DND-41 (cell line): ENCODE results near the gene EFTUD2.
"Not testable (repeated sequence)": the region's sequence is repeated elsewhere in the genome, so short reads cannot be mapped to it uniquely, and the experiment has no call there.

Source experiments
- ATAC-seq: fragments of 200-7000 bp; cut with Tn5 transposase; 3 replicates; pipeline ENCODE4 v1.9.1; 2021; ENCODE audit warnings: low read depth; ENCODE audit not compliant: insufficient read depth
- DNase-seq: peaks from one replicate; pipeline ENCODE4 v3.0.0-alpha.2; 2020
- H2AFZ ChIP-seq: 2 replicates; pipeline ENCODE4 v1.6.0; 2012; ENCODE audit warnings: low read depth, low read length
- H3K27ac ChIP-seq: 2 replicates; pipeline ENCODE4 v1.5.1; 2012; ENCODE audit warnings: low read length, inconsistent platforms
- H3K27me3 ChIP-seq: fragments of 200-600 bp; sonication (generic); 2 replicates; pipeline ENCODE4 v1.6.0; 2012; ENCODE audit warnings: low read length, mild to moderate bottlenecking, inconsistent platforms; ENCODE audit not compliant: insufficient read depth, poor library complexity
- H3K36me3 ChIP-seq: 2 replicates; pipeline ENCODE4 v1.5.1; 2012; ENCODE audit warnings: low read length, inconsistent platforms; ENCODE audit not compliant: insufficient read depth
- H3K4me1 ChIP-seq: 2 replicates; pipeline ENCODE4 v1.5.1; 2012; ENCODE audit warnings: mild to moderate bottlenecking, low read length; ENCODE audit not compliant: insufficient read depth
- H3K4me2 ChIP-seq: 2 replicates; pipeline ENCODE4 v1.6.0; 2012; ENCODE audit warnings: mild to moderate bottlenecking, moderate library complexity, low read length, inconsistent platforms; ENCODE audit not compliant: insufficient read depth
- H3K4me3 ChIP-seq, 2 experiments: fragments of 200-600 bp in 1 of 2; shearing (Covaris generic) in 1 of 2; 2 replicates each; pipeline ENCODE4 v1.5.1; 2012 to 2016; ENCODE audit warnings: inconsistent platforms in 2 of 2, low read length in 2 of 2, mild to moderate bottlenecking in 2 of 2, low read depth in 1 of 2, moderate library complexity in 1 of 2
- H3K79me2 ChIP-seq: 2 replicates; pipeline ENCODE4 v1.6.0; 2012; ENCODE audit warnings: low read length, inconsistent platforms; ENCODE audit not compliant: insufficient read depth
- H3K9ac ChIP-seq: 2 replicates; pipeline ENCODE4 v1.6.0; 2012; ENCODE audit warnings: low read depth, mild to moderate bottlenecking, inconsistent platforms, low read length, moderate library complexity
- H3K9me3 ChIP-seq: 2 replicates; pipeline ENCODE4 v1.5.1; 2012; ENCODE audit warnings: low read length, moderate library complexity, mild to moderate bottlenecking, inconsistent platforms; ENCODE audit not compliant: insufficient read depth, severe bottlenecking
- H4K20me1 ChIP-seq: 2 replicates; pipeline ENCODE4 v1.6.0; 2012; ENCODE audit warnings: low read length; ENCODE audit not compliant: insufficient read depth
- EZH2 ChIP-seq: IDR thresholded peaks from 3 replicates; pipeline ENCODE4 v1.6.1; 2012; ENCODE audit warnings: borderline replicate concordance, low read depth, mild to moderate bottlenecking, moderate library complexity, low read length, inconsistent platforms; ENCODE audit not compliant: severe bottlenecking
- TF ChIP-seq, protein P1 (sequence below): IDR thresholded peaks from 2 replicates; pipeline ENCODE4 v1.5.1; 2012; ENCODE audit warnings: borderline replicate concordance, low read length, moderate library complexity, mild to moderate bottlenecking; ENCODE audit not compliant: poor library complexity, severe bottlenecking; ENCODE audit errors: extremely low read depth

The EFTUD2 gene

DNA sequence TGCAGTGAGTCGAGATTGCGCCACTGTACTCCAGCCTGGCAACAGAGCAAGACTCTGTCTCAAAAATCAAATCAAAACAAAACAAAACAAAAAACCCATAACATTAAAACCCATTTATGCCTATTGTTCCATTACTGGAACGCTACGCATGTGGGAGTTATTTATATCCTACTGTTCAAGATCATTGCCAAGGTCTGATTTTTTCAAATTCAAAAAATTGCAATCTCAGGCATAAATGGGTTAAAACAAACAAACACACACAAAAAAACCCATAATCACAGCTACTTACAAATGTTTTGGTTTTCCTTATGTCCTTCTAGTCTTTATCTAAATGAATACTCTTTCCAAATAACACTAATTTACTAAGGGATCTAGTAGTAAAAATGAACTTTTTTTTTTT, 87.0 kb downstream of the EFTUD2 start:
- peaks cover 24% of the 10 kb centered on the region; the same call in 1 of the 2 replicates for H4K20me1 ChIP-seq
- no peaks in the 10 kb centered on the region for H3K9me3 ChIP-seq
- H3K27me3 ChIP-seq: no peaks in the 10 kb centered on the region
- peaks cover 85% of the 10 kb centered on the region for H3K79me2 ChIP-seq
- no peak overlapping the region for H3K27ac ChIP-seq
- H3K9ac ChIP-seq: no peak overlapping the region
- H2AFZ ChIP-seq: no peak overlapping the region
- no peaks in the 10 kb centered on the region for H3K4me1 ChIP-seq
- H3K36me3 ChIP-seq: 0 out of 2 replicates have a peak, but pooled peaks cover 5% of the 10 kb centered on the region
- TF ChIP-seq, protein P1, sequence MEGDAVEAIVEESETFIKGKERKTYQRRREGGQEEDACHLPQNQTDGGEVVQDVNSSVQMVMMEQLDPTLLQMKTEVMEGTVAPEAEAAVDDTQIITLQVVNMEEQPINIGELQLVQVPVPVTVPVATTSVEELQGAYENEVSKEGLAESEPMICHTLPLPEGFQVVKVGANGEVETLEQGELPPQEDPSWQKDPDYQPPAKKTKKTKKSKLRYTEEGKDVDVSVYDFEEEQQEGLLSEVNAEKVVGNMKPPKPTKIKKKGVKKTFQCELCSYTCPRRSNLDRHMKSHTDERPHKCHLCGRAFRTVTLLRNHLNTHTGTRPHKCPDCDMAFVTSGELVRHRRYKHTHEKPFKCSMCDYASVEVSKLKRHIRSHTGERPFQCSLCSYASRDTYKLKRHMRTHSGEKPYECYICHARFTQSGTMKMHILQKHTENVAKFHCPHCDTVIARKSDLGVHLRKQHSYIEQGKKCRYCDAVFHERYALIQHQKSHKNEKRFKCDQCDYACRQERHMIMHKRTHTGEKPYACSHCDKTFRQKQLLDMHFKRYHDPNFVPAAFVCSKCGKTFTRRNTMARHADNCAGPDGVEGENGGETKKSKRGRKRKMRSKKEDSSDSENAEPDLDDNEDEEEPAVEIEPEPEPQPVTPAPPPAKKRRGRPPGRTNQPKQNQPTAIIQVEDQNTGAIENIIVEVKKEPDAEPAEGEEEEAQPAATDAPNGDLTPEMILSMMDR: no peak
- no peak for TF ChIP-seq EZH2
- ATAC-seq: no peak
- H3K4me3 ChIP-seq: no peak overlapping the region
- no peak for DNase-seq
- no peak overlapping the region for H3K4me2 ChIP-seq

DNA sequence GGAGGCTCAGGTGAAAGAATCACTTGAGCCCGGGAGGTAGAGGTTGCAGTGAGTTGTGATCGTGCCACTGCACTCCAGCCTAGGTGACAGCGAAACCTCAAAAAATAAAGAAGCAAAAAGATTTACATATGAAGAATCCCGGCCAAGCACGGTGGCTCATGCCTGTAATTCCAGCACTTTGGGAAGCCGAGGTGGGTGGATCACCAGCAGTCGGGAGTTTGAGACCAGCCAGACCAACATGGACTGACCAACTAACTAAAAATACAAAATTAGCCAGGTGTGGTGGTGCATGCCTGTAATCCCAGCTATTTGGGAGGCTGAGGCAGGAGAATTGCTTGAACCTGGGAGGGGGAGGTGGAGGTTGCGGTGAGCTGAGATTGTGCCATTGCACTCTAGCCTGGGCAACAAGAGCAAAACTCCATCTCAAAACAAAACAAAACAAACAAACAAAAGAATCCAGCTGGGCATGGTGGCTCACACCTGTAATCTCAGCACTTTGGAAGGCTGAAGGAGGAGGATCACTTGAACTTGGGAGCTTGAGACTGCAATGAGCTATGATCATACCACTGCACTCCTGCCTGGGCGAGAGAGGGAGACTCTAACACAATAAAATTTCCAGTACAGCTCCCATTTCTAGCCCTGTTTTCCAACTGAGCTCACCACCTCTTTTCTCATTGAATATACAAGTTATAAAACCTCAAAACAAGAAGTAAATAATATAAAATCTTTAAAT, 90.4 kb downstream of the EFTUD2 start:
- peaks cover 35% of the 10 kb centered on the region for H3K36me3 ChIP-seq
- H3K27me3 ChIP-seq, H3K9me3 ChIP-seq, H3K4me3 ChIP-seq, ATAC-seq, H3K27ac ChIP-seq, H3K9ac ChIP-seq, H3K4me2 ChIP-seq, H3K4me1 ChIP-seq, H2AFZ ChIP-seq, DNase-seq: not testable (repeated sequence)
- peaks cover 59% of the 10 kb centered on the region for H3K79me2 ChIP-seq
- peaks cover 24% of the 10 kb centered on the region; the same call in 1 of the 2 replicates for H4K20me1 ChIP-seq

DNA sequence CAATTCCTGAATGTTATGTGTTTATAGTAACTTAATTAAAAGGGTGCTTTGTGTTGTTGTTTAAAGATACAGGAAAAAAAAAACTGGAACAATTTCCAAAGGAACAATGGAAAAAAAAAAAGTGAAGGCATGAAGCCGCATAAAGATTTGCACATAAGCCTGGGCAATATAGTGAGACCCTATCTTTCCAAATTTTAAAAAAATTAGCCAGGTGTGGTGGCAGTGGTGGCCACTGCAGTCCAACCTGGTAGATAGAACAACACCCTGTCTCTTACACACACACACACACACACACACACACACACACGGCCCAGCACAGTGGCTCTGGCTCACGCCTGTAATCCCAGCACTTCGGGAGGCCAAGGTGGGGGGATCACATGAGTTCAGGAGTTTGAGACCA, 91.1 kb downstream of the EFTUD2 start:
- no peak overlapping the region for H2AFZ ChIP-seq
- H4K20me1 ChIP-seq: peaks cover 24% of the 10 kb centered on the region; the same call in 1 of the 2 replicates
- no peak overlapping the region for H3K4me3 ChIP-seq
- no peak overlapping the region for H3K4me2 ChIP-seq
- no peaks in the 10 kb centered on the region for H3K4me1 ChIP-seq
- no peak overlapping the region for H3K9ac ChIP-seq
- no peak for TF ChIP-seq EZH2
- TF ChIP-seq, protein P1: no peak
- H3K36me3 ChIP-seq: peaks cover 42% of the 10 kb centered on the region
- no peaks in the 10 kb centered on the region for H3K27me3 ChIP-seq
- H3K79me2 ChIP-seq: peaks cover 55% of the 10 kb centered on the region
- H3K9me3 ChIP-seq: no peaks in the 10 kb centered on the region
- DNase-seq (no peak), ATAC-seq (no peak)
- no peak overlapping the region for H3K27ac ChIP-seq

DNA sequence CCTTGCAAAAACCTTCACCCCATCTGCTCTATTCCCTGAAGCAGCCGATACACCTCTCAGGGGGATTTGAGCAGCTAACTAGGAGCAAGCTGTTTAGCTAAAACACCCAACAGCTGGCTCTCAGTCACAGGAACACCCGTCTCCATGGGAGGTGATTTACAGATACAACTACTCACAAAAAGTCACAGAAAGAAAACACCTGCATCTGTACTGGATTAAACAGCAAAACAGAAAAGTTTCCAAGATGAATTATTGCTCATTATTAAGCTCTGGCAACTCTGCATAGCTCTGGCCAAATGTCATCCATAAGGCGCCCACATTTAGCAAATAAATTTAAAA, 91.5 kb downstream of the EFTUD2 start:
- Histone ChIP-seq H3K27me3 (no peaks in the 10 kb centered on the region), H3K4me1 (no peaks in the 10 kb centered on the region), H3K4me3 (no peak overlapping the region), H3K4me2 (no peak overlapping the region), H3K79me2 (peaks cover 55% of the 10 kb centered on the region), H3K9ac (no peak overlapping the region), H2AFZ (no peak overlapping the region), H3K9me3 (no peaks in the 10 kb centered on the region), H3K36me3 (peaks cover 45% of the 10 kb centered on the region), H4K20me1 (peaks cover 22% of the 10 kb centered on the region; the same call in 1 of the 2 replicates), H3K27ac (no peak overlapping the region)
- ATAC-seq (no peak), DNase-seq (no peak)
- no peak for TF ChIP-seq EZH2
- TF ChIP-seq, protein P1: no peak
